Lower leg skin (tissue), 4 donors: ENCODE data around the gene AMOTL2. TPM values are rescaled to one million over a fixed set of nuclear protein-coding genes. Genes with fewer than 3 reads are reported as not detected.
A peak's percentile ranks its signal among the peaks of the same experiment; 100 is the strongest.

Experiments used
- DNase-seq, 2 donors: peaks; one replicate each; pipeline ENCODE4 v3.0.0-alpha.2; 2019; ENCODE audit warnings: low spot score in 2 of 2
- H3K4me3 ChIP-seq: fragments of 200-600 bp; sonication (generic); 2 replicates; pipeline ENCODE4 v1.5.1; 2017; ENCODE audit warnings: mild to moderate bottlenecking, low read depth; ENCODE audit not compliant: poor library complexity, severe bottlenecking
- CTCF ChIP-seq, 3 donors: fragments of 450-650 bp; IDR thresholded peaks; one replicate each; pipeline ENCODE4 v1.5.1; 2016; ENCODE audit warnings: antibody characterized with exemption in 3 of 3, mild to moderate bottlenecking in 3 of 3, moderate library complexity in 2 of 3
- POLR2A ChIP-seq, 2 donors: fragments of 450-650 bp; IDR thresholded peaks; one replicate each; pipeline ENCODE4 v1.6.1; 2016 to 2017; ENCODE audit warnings: antibody characterized with exemption in 2 of 2, mild to moderate bottlenecking in 1 of 2, moderate library complexity in 1 of 2
- WGBS, 2 donors: methylation state at CpG; one replicate each; pipeline ENCODE4 v1.1.5; 2018; 5-methylcytosine and 5-hydroxymethylcytosine counted together
- intact Hi-C: fragments of 100-400 bp; cut with DNase I; formaldehyde crosslinking; loops from one replicate; pipeline ENCODE4 v1.15.0; 2023; ENCODE audit warnings: low total_unique reads
- total RNA-seq, 4 donors: library from RNA; depleted of rRNA; stranded (reverse); fragments of >200 nt; gene quantifications; one replicate each; pipeline ENCODE4 v1.1.0, GENCODE V29; 2016

Gene AMOTL2
- total RNA-seq, 4 donors from 2014 or later: 97.1 to 151 (median 120) TPM

GRCh38 chr3:134332344-134332743 is 41.9 kb downstream of the AMOTL2 start:
- H3K4me3 ChIP-seq: no peak overlapping the region
- intact Hi-C loops: no loop called here
- WGBS, 2 donors: 69 to 76% methylated on average over 6 of the region's 6 CpGs
- DNase-seq: peak in 1 of 2 donors; percentile 71
- no peak for TF ChIP-seq CTCF (IDR thresholded peaks at IDR 0.05)
- no peak for TF ChIP-seq POLR2A (IDR thresholded peaks at IDR 0.05)

GRCh38 chr3:134331811-134332199 is 42.4 kb downstream of the AMOTL2 start:
- no peak overlapping the region for H3K4me3 ChIP-seq
- WGBS, 2 donors: 31 to 32% methylated on average over 5 of the region's 5 CpGs
- intact Hi-C loops: no loop called here
- TF ChIP-seq CTCF (IDR thresholded peaks at IDR 0.05) (no peak), POLR2A (IDR thresholded peaks at IDR 0.05) (no peak)
- DNase-seq: no peak

- no peak overlapping the region for H3K4me3 ChIP-seq
- intact Hi-C loops: no loop called here
- TF ChIP-seq POLR2A (IDR thresholded peaks at IDR 0.05): no peak
- TF ChIP-seq CTCF (IDR thresholded peaks at IDR 0.05): no peak
- 49 to 55% methylated on average over 6 of the region's 6 CpGs for WGBS, 2 donors
- DNase-seq: peak in 1 of 2 donors; percentile 86
Measured at GRCh38 chr3:134330883-134331810, 43.1 kb downstream of the AMOTL2 start.

GRCh38 chr3:134328846-134329245 is 45.4 kb downstream of the AMOTL2 start:
- DNase-seq: peak in 1 of 2 donors; percentile 25
- WGBS, 2 donors: 92 to 94% methylated on average over 1 of the region's 1 CpG
- H3K4me3 ChIP-seq: no peak overlapping the region
- intact Hi-C loops: no loop called here
- TF ChIP-seq CTCF (IDR thresholded peaks at IDR 0.05) (no peak), POLR2A (IDR thresholded peaks at IDR 0.05) (no peak)

- intact Hi-C loops: no loop called here
- no peak overlapping the region for H3K4me3 ChIP-seq
- peak in 1 of 2 donors; percentile 86 for DNase-seq
- TF ChIP-seq CTCF (IDR thresholded peaks at IDR 0.05) (no peak), POLR2A (IDR thresholded peaks at IDR 0.05) (no peak)
- WGBS, 2 donors: 36 to 48% methylated on average over 6 of the region's 6 CpGs
Measured at GRCh38 chr3:134328147-134328591, 46.1 kb downstream of the AMOTL2 start.
